HG02840 (cell line): ENCODE measurements around the gene SORL1-AS1.

ENCODE experiments used
- ATAC-seq: cut with Tn5 transposase; IDR thresholded peaks from one replicate; pipeline ENCODE4 v1.9.1; 2021; ENCODE audit warnings: mild to moderate bottlenecking, moderate library complexity, moderate number of reproducible peaks; ENCODE audit not compliant: unreplicated experiment, low FRiP score

The SORL1-AS1 gene

DNA sequence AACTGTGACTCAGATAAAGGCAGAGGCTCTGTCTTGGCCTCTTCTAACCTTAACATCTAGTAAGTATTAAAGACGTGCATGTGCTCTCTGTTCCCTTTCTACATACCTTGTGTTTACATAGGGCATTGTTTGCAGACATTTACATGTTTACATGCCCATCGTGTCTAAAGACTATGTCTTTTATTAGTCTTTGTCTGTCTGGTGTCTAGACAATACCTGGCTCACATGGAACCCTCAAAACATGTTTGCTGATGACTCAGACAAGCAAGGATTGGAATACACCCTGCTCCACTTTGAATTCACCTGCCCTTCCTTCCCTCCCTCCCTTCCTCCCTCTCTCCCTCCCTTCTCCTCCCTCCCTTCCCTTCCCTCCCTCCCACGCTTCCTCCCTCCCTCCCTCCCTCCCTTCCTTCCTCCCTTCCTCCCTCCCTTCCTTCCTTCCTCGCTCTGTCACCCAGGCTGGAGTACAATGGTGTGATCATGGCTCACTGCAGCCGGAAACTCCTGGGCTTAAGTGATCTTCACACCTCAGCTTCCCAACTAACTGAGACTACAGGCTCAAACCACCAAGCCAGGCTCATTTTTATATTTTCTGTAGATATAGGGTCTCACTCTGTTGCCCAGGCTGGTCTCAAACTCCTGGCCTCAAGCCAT lies 23.7 kb upstream of the SORL1-AS1 start:
- ATAC-seq, result no peak

DNA sequence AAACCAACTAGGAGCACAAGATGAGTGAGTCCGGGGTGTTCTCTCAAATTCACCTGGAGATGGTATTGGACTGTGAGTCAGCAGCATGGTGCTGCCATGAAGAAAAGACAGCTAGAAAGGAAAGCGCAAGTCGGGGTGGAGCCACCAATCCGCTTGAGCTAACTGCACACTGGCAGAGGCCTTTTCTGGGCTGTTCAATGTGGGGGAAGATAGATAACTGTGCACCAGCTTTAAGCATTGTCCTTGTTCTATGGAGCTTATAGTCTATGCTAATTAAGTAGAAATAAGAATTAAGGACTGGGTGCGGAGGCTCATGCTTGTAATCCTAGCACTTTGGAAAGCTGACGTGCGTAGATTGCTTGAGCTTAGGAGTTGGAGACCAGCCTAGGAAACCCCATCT lies 21.9 kb upstream of the SORL1-AS1 start:
- ATAC-seq, result no peak

DNA sequence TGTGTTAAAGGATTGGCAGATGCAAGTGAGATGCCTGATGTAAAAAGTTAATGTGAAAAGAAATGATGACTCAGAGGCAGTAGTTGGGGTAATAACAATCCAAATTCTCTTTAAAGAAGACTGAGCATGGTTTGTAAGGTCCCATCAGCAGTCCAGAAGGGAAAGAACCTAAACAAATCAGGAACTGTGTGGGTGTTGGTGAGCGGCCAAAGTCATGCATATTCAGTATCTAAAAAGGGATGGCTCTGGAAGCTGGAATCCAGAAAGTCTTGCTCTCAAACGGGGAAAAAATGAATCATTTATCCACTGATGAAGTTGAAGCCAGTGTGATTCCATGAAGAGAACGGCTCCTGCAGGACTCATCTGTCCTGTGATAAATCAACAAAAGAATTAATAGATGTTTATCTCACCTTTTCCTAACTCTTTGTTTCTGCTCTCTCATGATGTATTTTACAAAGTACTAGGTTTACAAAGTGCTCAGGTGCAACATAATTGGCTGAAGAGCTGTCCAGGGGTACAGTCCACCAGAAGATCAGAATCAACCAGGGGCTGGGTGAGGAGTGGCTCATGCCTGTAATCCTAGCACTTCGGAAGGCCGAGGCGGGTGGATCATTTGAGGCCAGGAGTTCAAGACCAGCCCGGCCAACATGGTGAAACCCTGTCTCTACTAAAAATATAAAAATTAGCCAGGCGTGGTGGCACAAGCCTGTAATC lies 20.5 kb upstream of the SORL1-AS1 start:
- ATAC-seq, result no peak

DNA sequence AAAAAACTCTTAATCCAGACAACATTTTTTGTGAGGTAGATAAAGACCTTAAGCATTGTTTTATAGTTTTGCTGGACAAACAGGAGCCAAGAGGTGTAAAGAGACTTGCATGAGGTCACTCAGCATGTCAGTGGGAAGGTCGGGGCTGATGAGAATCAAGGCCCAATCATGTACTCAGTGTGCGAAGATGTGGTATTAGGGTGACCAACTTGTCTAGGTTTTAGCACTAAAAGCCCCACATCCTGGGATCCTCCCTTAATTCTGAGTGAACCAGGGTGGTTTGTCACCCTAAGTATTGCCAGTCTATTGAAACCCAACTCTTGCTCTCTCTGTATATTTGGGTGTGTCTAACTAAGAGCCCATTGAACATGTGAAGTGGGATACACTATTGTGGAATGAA lies 19.5 kb upstream of the SORL1-AS1 start:
- ATAC-seq, result no peak

DNA sequence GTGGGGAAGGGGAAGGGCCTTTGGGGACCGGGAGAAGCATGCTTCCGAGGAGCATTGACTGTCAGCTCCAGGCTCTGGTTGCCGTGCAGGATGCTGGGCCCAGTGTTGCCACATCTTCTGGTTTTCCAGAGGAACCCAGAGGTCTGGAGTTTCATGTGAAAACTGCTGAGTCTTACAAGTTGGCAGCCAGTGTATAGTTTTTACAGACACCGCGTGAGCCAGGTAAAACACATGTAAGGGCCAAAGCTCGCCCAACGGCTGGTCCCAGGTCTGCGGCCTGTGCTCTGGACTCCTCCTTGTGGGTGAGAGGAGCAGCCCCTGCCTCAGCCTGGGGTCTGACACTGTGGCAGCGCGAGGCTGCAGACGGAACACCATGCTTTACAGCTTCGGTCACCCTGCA lies 18.4 kb upstream of the SORL1-AS1 start:
- ATAC-seq, result no peak

DNA sequence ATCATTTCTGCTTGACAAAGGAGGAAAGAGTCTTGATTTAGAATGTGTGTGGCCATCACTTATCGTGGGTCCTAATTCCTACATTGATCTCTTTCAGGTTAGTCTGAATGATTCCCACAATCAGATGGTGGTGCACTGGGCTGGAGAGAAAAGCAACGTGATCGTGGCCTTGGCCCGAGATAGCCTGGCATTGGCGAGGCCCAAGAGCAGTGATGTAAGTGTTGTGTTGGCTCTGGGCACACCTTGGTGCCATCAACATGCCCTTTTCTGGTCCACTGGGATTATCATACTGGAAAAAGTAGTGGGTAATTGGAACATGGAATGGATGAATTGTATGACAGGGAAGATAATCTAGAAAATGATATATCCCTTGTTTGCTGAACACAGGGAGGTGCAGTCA lies 17.1 kb upstream of the SORL1-AS1 start:
- no peak for ATAC-seq

DNA sequence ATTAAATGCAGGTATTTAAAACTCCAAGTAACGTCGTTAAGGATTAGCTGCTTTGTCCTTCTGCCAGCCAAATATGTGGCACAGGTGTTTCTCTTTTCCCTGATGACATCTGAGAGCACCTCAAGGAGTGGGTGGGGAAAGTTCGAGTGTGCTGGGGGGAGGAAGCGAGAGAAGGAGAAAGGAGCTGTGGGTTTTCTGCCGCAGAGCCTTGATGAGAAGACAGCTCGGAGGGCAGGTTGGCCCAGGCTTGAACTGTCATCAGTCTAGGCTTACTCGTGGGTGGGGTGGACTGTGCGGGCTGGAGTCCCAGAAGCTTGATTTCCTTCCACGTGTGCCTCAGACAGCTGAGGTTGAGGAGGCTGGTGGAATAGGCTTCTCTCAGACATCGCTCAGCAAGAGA lies 15.2 kb upstream of the SORL1-AS1 start:
- ATAC-seq, result no peak

DNA sequence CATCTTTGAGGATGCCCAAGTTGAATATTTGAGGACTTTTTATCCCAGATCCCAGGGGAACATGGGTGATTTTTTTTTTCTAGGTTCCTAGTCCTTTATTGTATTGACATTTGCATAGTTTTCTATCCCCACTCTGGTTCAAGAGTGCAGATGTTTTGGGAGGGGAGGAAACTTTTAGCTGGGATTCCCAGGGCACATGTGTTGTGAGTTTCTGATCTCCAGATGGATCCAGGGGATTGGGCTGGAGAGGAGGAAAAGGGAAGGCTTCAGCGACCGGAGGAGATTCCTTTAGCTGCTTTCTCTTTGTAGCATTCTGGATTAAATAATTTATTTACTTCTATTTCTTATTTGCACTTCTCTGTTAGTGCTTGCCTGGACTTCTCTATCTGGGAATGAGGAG lies 14.7 kb upstream of the SORL1-AS1 start:
- no peak for ATAC-seq

DNA sequence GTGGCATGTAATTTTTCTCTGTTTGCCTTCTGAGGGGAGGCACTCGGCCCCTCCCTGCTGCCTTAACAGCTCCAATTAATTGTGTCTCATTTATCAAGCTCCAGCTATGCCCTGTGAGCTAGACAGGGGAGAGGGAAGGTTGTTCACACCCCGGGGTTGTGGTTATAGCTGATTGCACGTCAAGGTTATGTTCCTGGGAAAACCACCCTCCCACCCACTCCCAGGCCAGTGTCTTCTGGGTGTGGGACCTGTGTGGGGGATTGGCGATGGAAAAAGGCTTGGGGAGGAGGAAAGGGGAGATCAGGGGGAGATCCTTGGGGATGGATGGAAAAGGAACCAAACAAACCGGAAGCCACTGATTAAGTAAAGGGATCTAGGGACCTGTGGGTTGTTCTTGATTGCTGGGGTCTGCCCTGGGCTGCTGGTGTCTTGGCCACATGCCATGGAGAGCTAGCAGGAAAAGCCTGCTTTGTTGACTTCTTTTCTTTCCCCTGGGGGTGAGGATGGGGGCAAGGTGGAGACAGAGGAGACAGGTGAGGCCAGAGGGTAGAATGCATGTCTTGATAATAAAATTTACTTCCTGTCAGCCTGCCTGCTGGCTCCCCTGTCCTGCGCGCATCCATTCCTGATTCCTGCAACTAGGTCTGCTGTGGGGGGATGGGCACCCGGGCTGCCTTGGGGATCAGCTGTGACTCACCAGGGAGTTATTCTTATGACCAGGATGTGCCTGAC lies 13.5 kb upstream of the SORL1-AS1 start:
- ATAC-seq, result no peak

DNA sequence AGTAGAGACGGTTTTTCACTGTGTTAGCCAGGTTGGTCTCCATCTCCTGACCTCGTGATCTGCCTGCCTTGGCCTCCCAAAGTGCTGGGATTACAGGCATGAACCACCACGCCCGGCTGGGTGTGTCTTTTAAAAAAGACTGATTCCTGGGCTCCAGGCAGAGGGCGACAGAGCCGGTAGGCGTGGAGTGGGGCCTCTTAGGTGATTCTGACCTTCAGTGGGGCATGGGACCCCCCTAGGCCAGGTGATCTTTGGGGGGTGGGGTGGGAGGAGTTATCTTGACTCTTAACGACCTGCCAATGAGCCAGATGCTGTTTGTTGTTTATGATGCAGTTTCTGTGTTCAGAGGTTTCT lies 12.9 kb upstream of the SORL1-AS1 start:
- no peak for ATAC-seq

DNA sequence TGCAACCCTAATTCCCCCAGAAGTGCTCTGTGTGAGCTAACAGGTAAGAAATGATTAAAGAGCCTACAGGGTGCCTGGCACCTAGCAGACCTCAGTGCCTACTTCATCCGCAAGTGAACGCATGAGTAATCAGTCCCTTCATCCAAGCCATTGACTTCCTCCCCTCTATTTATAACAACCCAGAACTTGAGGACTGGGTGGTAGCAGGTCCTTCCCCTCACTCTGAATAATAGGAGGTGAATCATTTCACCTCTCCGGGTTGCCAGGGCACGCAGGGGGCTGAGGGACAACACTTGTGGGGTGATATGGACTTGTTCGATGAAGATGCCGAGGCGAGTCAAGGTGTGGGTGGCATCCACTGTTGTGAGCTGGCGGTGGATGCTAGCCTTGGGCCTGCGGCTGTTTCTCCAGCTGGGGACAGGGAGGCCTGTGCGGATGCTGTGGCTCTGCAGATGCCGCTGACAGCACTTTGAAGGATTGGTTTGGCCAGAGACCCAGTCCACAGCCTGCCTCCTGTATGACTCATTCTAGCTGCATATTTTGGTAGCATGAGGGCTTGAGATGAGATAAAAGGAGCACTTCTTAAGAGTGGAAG lies 11.7 kb upstream of the SORL1-AS1 start:
- ATAC-seq, result peak; percentile 37

DNA sequence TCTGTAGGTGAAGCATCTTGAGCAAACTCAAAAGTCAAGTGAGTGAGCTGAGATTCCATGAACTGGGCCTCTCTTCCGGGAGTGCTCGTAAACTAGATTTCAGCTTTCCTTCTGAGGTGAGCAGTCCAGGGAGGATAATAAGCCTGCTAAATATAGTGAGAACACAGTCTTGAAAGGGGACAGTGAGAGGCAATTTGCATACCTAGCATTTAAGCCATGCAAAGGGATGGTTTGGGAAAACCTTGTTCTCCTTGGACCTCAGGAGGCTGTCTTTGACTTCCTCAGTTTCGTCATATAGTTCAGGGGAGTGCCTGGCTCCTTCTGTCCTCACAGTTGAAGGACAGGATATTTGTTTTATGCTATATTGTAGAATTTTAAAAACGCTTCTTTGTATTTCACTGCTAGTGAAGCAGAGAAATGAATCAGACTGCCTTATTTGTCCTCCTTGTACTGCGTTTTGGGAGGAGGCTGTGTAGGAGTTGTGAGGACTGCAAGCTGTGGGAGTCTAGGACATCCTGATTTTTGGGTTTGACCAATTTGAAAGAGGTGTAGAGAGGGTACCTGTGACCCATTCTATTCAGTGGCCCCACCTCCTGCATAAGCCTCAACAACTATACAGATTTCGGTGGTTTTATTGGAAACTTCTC lies 11.0 kb upstream of the SORL1-AS1 start:
- ATAC-seq, result no peak

DNA sequence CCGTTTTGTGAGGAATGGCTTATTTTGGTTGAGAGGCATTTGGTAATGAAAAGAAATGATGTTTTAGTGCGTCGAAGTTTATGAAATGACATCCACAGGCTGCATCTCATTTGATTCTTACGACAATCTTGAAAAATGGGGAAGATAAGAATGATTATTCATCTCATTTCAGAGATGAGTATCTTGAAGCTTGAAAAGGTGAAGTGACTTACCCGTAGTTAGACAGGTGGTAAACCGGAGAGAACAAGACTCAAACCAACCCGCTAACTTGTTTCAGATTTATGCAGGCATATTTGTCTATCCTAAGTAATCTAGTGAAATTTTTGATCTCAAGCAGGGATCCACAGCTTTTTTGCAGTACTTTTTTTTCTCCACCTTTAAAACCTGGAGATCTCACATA lies 9.1 kb upstream of the SORL1-AS1 start:
- ATAC-seq, result no peak

DNA sequence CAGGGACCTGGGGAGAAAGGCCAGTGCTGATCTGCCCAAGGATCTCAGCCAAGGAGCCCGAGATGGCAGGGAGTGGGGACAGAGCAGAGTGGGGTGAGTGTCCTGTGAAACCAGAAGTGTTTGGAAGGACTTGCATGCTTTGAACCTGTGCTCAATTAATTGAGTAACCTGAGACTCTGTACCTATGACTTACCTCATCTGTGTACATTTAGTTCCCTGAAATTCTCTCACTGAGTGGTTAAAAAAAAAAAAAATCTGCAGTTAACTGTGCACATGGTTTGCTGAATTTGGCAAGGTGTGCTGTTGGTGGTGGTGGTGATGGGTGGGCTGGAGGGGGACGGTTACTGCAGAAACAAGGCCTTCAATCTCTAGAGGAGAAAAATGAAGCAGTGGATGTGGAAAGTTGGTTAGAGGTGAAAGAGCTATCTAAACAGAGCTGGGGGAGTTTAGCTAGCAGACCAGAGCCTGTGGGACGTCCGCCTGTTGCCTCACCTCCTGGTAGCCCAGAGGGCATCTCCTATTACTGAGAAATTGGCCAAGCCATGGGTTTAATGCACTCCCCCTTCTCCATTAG lies 8.3 kb upstream of the SORL1-AS1 start:
- no peak for ATAC-seq

DNA sequence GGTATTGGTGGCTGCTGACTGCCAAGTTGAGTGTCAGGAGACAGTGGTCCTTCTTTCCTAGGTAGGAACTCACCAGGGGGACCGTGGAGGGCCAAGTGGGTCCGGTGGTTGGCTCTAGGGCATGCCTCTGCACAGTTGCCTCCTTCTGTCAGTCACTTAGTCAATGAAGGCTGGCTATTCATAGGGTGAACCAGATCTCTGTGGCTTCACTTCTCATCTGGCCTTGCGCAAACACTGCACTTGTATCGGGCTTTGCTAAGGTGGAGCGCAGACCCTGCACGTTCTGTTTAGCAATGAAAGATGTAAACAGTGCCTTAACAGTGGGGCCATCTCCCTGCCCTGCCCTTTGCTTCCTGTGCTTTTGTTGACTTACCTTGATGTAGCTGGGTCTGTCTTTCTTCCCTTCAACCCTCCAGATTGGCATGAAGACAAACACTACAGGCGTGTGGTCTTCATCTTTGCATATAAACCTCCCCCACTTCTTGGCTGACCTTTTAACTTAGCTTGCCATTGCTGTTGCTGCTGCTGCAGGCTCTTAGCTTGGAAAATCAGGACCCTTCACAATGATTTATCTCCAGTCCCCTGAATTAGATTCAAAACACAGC lies 6.7 kb upstream of the SORL1-AS1 start:
- ATAC-seq, result no peak

DNA sequence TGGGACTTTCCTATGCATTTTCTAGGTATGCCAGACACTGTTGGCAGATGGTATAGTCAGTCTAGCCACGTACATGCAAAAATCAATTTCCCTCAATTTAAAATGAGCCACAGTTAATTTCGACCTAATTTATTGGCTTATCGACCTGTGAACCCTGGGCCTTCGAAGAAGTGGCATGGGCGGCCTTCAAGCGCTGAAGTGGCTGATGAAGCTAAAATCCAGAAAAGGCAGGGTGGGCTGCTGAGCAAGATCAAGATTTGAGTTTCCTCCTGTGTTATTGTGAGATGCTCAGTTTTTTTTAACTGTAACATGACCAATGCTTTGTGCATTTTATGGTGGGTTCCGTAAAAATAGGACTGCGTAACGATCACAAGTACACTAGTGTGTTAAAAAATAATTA lies 5.8 kb upstream of the SORL1-AS1 start:
- ATAC-seq, result no peak

DNA sequence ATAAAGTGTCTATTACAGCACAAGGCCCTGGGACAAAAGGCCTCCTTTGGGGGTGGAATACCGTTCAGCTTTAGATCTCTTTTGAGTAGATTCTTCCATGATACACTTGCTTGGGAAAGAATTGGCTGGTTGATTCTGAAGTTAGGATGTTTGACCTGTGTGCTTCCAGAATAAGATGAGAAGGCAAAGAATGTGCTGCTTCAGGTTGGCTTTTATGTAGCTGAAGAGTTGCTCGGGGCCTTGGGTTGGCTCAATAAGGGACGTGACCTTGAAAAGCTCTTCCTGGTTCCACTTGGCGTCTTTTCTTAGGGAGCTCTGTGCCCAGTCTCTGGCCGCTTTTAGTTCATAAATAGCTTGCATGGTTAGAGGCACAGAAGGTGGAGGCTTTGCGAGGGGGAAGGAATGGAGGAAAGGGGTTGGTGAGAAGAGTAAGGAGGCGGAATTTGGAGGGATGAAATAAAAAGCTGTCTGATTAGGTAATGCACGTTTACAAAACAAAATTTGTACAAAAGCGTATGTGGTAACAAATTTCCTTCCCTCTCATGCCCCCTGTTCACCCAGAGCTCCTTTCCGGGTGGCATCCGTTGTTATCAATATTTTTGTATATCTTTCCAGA lies 4.2 kb upstream of the SORL1-AS1 start:
- ATAC-seq, result no peak

DNA sequence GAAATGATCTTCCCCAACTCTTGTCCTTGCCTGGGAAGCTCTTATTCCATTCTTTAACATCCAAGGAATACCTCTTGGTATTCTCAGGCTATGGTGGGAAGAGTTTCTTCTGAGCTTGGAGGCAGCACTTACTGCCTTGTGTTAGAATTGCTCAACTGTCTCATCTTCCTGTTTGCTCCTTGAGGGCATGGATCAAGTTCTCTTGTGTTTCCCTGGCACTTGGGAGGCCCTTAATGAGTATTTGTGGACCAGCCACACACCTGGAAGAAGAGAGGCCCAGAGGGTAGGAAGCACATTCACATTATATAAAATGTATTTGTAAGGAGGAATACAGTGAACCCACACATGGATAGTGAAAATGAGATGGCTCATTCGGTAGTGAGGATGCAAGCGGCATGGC lies 3.4 kb upstream of the SORL1-AS1 start:
- no peak for ATAC-seq

DNA sequence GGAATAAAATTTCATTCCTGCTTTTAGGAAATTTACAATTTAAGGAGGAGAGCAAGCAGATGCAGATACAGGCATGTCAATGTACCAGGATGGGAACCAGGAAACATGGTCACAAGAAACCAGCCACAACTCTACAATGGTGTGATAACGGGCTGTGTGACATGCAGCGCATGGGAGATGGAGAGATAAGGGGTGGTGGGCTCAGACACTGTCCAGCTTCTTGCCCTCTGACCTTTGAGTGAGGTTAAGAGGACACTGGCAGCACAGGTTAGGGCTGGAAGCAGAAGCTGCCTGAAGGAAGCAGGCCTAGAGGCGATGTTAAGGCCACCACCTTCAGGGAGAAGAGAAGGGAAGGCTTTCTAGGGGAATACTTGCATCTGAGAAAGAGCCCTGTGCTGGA lies 2.3 kb upstream of the SORL1-AS1 start:
- ATAC-seq, result no peak
